ENCODE measurements around the gene PSMB1.
"Not testable (repeated sequence)": the region's sequence is repeated elsewhere in the genome, so short reads cannot be mapped to it uniquely, and the experiment has no call there.

The PSMB1 gene

DNA sequence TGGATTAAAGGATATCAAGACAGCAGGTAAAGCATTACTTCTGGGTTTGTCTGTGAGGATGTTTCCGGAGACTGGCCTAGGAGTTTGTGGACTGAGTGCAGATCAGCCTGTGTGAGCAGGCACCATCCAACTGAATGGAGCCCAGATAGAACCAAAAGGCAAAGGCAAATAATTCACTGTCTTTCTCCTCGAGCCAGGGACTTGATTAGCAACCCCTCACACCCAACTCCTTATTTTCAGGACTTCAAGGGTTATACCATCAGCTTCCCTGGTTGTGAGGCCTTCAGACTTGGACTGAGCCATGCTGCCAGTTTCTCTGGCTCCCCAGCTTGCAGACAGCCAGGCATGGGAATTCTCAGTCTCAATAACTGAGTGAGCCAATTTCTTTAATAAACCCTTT, 19.3 kb downstream of the PSMB1 start:
- DNase-seq = no peak

DNA sequence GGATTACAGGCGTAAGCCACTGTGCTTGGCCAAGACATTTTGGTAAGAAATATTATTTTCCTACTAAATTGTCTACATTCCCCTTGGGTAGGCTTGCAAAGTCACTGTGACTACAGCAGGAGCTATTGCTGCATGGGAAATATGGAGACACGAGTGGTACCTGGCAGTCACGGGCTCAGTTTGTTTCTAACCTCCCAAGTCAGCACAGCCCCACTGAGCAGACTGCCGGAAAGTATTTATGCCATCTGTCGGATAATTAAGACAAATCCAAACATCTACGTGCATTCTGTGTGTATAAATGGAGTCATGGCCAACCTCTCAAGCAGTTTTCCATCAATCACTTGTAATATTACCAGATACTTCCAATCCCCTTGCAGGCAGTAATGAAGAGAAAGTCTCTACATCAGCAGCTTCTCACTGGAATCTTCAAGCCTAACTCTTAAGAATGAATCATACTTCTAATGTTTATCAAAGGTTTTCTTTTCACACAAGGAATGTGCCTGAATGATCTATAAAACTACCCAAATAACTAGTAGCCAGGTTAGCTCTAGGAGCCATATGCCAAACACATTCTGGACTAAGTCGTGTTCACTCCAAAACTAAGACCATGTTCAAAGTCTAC, 20.1 kb downstream of the PSMB1 start:
- no peak for DNase-seq

GRCh38 chr6:170529839-170530469, 23.2 kb downstream of the PSMB1 start:
- DNase-seq = peak; percentile 67

- not testable (repeated sequence) for DNase-seq
Measured at GRCh38 chr6:170527995-170528394, 25.1 kb downstream of the PSMB1 start.

- DNase-seq = no peak
Measured at GRCh38 chr6:170525795-170526194, 27.3 kb downstream of the PSMB1 start.

- DNase-seq = no peak
Measured at GRCh38 chr6:170524172-170524502, 29.0 kb downstream of the PSMB1 start.

- peak; percentile 62 for DNase-seq
Measured at GRCh38 chr6:170523256-170524171, 29.6 kb downstream of the PSMB1 start.

- DNase-seq = peak; percentile 16
Measured at GRCh38 chr6:170522565-170523183, 30.4 kb downstream of the PSMB1 start.

DNA sequence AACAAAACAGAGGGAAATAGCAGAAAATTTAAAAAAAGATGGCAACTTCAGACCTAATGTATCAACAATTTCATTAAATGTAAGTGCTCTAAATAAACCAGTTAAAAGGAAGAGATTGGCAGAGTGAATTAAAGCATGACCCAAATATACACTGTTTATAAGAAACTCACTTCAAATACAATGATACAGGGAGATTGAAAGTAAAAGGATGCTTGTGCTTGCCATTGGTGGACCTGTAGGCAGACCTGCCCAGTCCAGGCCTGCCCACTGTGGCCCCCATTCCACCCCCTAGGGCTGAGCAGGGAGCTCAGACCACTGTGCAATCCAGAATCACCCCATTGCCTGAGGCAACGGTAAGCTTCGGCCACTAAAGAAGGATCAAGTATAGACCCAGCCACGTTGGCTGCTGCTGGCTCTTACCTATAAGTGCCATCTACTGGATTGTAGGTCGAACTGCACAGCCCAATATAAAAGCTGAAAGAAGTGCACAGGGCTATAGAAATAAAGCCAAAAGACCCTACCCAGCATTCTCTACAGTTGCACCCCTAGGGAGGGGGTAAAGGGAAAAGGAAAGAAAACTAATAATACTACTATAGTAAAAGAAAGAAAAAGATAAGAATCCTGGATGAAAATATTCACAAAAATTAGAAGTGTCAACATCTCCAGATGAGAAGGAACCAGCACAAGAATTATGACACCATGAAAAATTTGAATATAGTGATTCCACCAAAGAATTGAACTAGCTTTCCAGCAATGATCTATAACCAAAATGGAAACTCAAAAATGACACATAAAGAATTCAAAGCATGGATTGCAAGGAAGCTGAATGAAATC, 36.1 kb downstream of the PSMB1 start:
- peak; percentile 67 for DNase-seq

- no peak for DNase-seq
Measured at GRCh38 chr6:170514908-170515307, 38.2 kb downstream of the PSMB1 start.

GRCh38 chr6:170512249-170512648, 40.9 kb downstream of the PSMB1 start:
- no peak for DNase-seq

DNA sequence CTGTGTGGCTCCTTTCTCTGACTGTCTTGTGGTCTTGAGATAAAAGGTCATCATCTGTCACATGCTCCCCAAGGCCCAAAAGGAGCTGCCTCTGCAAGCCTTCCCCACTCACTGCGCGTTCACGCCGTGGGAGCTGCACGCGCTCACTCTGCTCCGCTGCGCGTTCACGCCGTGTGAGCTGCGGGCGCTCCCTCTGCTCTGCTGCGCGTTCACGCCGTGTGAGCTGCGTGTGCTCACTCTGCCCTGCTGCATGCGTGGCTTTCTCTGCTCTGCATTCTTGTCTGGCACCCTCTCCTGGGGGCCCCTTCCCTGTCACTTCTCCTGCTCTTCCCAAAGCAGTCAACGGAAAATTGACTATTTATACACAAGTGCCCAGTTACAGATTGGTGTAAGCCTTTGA, 42.5 kb downstream of the PSMB1 start:
- no peak for DNase-seq

DNA sequence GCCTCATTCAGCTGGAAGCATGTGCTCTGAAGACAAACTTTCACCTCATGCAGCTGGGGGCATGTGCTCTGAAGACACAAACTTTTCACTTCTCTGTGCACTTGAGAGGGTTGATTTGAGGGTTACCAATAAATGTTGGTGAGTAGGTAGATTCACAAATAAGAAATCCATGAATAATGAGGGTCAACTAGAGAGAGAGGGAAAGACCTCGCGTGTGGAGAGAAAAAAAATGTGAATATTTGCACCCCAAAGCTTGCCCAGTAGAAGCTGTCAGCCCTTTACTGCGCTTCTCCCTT, 43.4 kb downstream of the PSMB1 start:
- no peak for DNase-seq

DNA sequence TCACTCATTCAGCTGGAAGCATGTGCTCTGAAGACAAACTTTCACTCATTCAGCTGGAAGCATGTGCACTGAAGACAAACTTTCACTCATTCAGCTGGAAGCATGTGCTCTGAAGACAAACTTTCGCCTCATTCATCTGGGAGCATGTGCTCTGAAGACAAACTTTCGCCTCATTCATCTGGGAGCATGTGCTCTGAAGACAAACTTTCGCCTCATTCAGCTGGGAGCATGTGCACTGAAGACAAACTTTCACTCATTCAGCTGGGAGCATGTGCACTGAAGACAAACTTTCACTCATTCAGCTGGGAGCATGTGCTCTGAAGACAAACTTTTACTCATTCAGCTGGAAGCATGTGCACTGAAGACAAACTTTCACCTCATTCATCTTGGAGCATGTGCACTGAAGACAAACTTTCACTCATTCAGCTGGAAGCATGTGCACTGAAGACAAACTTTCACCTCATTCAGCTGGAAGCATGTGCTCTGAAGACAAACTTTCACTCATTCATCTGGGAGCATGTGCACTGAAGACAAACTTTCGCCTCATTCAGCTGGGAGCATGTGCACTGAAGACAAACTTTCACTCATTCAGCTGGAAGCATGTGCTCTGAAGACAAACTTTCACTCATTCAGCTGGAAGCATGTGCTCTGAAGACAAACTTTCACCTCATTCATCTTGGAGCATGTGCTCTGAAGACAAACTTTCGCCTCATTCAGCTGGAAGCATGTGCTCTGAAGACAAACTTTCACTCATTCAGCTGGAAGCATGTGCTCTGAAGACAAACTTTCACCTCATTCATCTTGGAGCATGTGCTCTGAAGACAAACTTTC, 44.0 kb downstream of the PSMB1 start:
- DNase-seq = not testable (repeated sequence)

DNA sequence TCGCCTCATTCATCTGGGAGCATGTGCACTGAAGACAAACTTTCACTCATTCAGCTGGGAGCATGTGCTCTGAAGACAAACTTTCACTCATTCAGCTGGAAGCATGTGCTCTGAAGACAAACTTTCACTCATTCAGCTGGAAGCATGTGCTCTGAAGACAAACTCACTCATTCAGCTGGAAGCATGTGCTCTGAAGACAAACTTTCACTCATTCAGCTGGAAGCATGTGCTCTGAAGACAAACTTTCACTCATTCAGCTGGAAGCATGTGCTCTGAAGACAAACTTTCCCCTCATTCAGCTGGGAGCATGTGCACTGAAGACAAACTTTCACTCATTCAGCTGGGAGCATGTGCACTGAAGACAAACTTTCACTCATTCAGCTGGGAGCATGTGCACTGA, 44.8 kb downstream of the PSMB1 start:
- DNase-seq = not testable (repeated sequence)

DNA sequence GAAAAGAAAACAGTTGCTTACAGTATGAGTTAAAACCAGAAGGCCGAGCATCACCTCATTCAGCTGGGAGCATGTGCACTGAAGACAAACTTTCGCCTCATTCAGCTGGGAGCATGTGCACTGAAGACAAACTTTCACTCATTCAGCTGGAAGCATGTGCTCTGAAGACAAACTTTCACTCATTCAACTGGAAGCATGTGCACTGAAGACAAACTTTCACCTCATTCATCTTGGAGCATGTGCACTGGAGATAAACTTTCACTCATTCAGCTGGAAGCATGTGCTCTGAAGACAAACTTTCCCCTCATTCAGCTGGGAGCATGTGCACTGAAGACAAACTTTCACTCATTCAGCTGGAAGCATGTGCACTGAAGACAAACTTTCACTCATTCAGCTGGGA, 45.4 kb downstream of the PSMB1 start:
- DNase-seq = not testable (repeated sequence)

- no peak for DNase-seq
Measured at GRCh38 chr6:170506446-170506845, 46.7 kb downstream of the PSMB1 start.

DNA sequence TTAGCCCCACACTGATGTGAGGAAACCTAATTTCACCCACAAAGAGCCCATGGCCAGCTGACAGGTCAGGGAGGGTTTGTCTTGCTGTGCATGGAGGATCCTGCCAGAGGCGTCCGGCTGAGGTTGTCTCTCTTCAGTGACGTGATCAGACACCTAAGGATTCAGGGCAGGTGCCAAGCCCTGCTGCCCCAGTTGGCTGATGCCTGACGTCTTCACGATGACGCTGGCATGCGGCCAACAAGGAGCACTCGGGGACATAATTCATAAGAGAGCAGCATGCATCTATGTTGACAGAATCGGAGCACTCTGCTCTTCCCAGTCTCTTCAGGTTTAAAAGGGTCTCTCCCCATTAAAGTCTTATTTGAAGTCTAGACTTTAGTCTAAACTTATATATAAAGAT, 47.8 kb downstream of the PSMB1 start:
- no peak for DNase-seq

GRCh38 chr6:170504479-170504878, 48.6 kb downstream of the PSMB1 start:
- DNase-seq = no peak

GRCh38 chr6:170503414-170503761, 49.7 kb downstream of the PSMB1 start:
- no peak for DNase-seq

GRCh38 chr6:170502733-170503413, 50.2 kb downstream of the PSMB1 start:
- DNase-seq = not testable (repeated sequence)

All from activated CD4-positive, alpha-beta T cell treated with anti-CD3 and anti-CD28 coated beads, Interleukin-10, Interleukin-2, amounts not matched to agents 100 ng/mL and 50 ng/mL, durations not matched to agents 16 hours and 8 hours (primary cell).